Stimulated activated CD8-positive, alpha-beta memory T cell treated with anti-CD3 and anti-CD28 coated beads, Interleukin-7, amount 100 ng/mL, for 4 hours (primary cell): ENCODE measurements around the gene WDR41.
"Not testable (repeated sequence)": the region's sequence is repeated elsewhere in the genome, so short reads cannot be mapped to it uniquely, and the experiment has no call there.

ENCODE experiments used
- DNase-seq, 2 donors: peaks; one replicate each; pipeline ENCODE4 v3.0.0-alpha.2; 2020; ENCODE audit warnings: low read depth in 2 of 2

WDR41 gene

GRCh38 chr5:77491783-77492652 lies at the start of gene WDR41:
Gene WDR41, minus strand, starts transcription at chr5:77492316. Its CDS starts 96 bp downstream, at chr5:77492220.
- peak; percentile 60 to 83 for DNase-seq

- no peak for DNase-seq
Observed at GRCh38 chr5:77531297-77531696, 39.2 kb upstream of the WDR41 start.

- DNase-seq = no peak
Observed at GRCh38 chr5:77518304-77518703, 26.2 kb upstream of the WDR41 start.

GRCh38 chr5:77514457-77514856 lies 22.3 kb upstream of the WDR41 start:
- no peak for DNase-seq

- no peak for DNase-seq
Observed at GRCh38 chr5:77513321-77513720, 21.2 kb upstream of the WDR41 start.

- DNase-seq = not testable (repeated sequence)
Observed at GRCh38 chr5:77501132-77501531, 9.0 kb upstream of the WDR41 start.

GRCh38 chr5:77499973-77500372 lies 7.9 kb upstream of the WDR41 start:
- DNase-seq = no peak

GRCh38 chr5:77499441-77499840 lies 7.3 kb upstream of the WDR41 start:
- DNase-seq = no peak

GRCh38 chr5:77498952-77499351 lies 6.8 kb upstream of the WDR41 start:
- DNase-seq = no peak

- no peak for DNase-seq
Observed at GRCh38 chr5:77494935-77495334, 2.8 kb upstream of the WDR41 start.

- DNase-seq = no peak
Observed at GRCh38 chr5:77492653-77493000, 511 bp upstream of the WDR41 start.

GRCh38 chr5:77490741-77491344 lies 1.3 kb downstream of the WDR41 start:
- not testable (repeated sequence) for DNase-seq

- no peak for DNase-seq
Observed at GRCh38 chr5:77486344-77486962, 5.7 kb downstream of the WDR41 start.

- no peak for DNase-seq
Observed at GRCh38 chr5:77483682-77484081, 8.4 kb downstream of the WDR41 start.

- DNase-seq = not testable (repeated sequence)
Observed at GRCh38 chr5:77475041-77475440, 17.1 kb downstream of the WDR41 start.

- not testable (repeated sequence) for DNase-seq
Observed at GRCh38 chr5:77468875-77469274, 23.2 kb downstream of the WDR41 start.

GRCh38 chr5:77463905-77464304 lies 28.2 kb downstream of the WDR41 start:
- DNase-seq = no peak

GRCh38 chr5:77461287-77461686 lies 30.8 kb downstream of the WDR41 start:
- DNase-seq = no peak

- DNase-seq = no peak
Observed at GRCh38 chr5:77454123-77454522, 38.0 kb downstream of the WDR41 start.

GRCh38 chr5:77452351-77452750 lies 39.8 kb downstream of the WDR41 start:
- no peak for DNase-seq

GRCh38 chr5:77449981-77450380 lies 42.1 kb downstream of the WDR41 start:
- DNase-seq = no peak

- no peak for DNase-seq
Observed at GRCh38 chr5:77449277-77449676, 42.8 kb downstream of the WDR41 start.

GRCh38 chr5:77448831-77449230 lies 43.3 kb downstream of the WDR41 start:
- DNase-seq = no peak
